ENCODE measurements around the gene PSMA4.
"Not testable (repeated sequence)": the region's sequence is repeated elsewhere in the genome, so short reads cannot be mapped to it uniquely, and the experiment has no call there.

Gene PSMA4

DNA sequence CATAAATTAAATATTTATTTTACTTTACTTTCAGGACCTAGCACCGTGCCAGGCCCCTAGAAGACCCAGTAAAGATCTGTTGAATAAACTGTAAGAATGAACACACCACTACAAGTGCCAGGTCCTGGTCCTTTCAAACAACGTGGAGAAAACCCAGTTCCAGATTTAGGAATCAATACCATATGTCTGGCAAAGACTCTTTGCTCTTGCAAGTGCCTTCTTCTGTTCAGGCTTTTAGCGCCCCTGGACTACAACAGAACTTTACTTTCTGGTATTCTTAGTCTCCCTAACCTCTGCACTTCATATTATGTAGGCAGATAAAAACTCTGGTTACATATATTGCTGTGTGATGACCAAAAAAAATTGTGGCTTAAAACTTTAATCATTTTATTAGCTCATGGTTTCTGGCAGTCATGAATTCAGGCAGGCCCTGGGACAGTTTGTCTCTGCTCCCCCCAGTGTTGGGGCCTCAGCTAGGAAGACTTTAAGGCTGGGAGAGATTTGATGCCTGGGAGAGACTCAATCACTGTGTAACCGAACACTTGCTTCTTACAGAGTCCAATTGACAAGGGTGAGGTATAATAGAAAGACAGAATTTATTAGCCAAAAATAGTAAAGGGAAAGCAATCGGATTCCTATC lies 2.9 kb upstream of the PSMA4 start:
- TF ChIP-seq CTCF (IDR thresholded peaks at IDR 0.05; ENCODE audit: low read depth, low read length), result no peak

GRCh38 chr15:78538358-78538757 lies 1.9 kb upstream of the PSMA4 start:
- DNase-seq (ENCODE audit: low read depth, low spot score), result no peak
- TF ChIP-seq CTCF (IDR thresholded peaks at IDR 0.05; ENCODE audit: low read depth, low read length), result no peak
- H3K4me3 ChIP-seq (ENCODE audit: low read depth, low read length), result no peak overlapping the region
- in situ Hi-C loops (cut with HindIII; ENCODE audit: low sequenced_read_pairs), result no loop called here

More for the DNA sequence above, 2.9 kb upstream of the PSMA4 start:
- in situ Hi-C loops (cut with HindIII; ENCODE audit: low sequenced_read_pairs), result no loop called here
- H3K4me3 ChIP-seq (ENCODE audit: low read depth, low read length), result no peak overlapping the region
- no peak for DNase-seq (ENCODE audit: low read depth, low spot score)

GRCh38 chr15:78539464-78540140 lies 642 bp upstream of the PSMA4 start:
- DNase-seq (ENCODE audit: low read depth, low spot score); in situ Hi-C loops (cut with HindIII; ENCODE audit: low sequenced_read_pairs): not testable (repeated sequence)
- H3K4me3 ChIP-seq (ENCODE audit: low read depth, low read length), result peak overlapping the region; percentile 91

DNA sequence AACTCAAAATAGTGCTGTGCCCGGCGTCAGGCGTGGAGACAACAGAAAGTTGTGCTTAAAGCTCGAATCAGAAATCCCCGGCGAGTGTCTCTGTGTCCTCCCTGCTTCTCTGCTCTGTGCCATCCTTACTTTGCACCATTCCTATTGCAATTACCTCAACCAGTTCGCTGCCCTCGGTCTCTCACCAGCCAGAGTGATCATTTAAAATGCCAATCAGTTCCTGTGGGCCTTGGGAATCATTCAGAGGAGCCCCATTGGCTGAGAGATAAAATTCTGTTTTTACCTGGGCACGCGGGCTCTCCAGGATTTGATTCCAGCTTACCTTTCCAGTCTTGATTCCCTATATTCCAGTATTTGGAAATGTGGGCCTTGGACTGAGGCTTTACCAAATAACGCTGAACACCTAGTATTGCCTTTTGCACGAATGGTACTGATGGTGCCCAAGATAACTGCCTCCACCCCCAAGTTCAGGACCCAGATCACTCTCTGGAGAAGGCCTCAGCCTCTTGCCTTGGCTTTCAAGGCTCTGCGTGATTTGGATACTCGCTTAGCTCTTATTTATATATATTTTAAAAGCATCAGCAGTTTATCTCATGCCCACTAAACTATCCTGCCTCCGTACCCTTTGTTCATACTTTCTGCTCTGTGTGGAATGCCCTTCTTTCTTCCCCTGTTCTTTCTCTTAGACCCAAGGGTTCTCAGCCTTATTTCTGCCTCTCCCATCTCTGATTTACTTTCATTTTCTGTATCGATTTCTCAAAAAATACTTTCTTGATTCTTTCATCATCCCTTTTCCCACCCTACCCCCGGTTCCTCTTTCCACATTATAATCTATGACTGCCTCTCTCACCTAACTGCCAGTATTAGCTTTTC lies 863 bp downstream of the PSMA4 start:
- H3K4me3 ChIP-seq (ENCODE audit: low read depth, low read length), result peak overlapping the region; percentile 91
- in situ Hi-C loops (cut with HindIII; ENCODE audit: low sequenced_read_pairs), result no loop called here
- DNase-seq (ENCODE audit: low read depth, low spot score), result peak; percentile 8
- no peak for TF ChIP-seq CTCF (IDR thresholded peaks at IDR 0.05; ENCODE audit: low read depth, low read length)

DNA sequence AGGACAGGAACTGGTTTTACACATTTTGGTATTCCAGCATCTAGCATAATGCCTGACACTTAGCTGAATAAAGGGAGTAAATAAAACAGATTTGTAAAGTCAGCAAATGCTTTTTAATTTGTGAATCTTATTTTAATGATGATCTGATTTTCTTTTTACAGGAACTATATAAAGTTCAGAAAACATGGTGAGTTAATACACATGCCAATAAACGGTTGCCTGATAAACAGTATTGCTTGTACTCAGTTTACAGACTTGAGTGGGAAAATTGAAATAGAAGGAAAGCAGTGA lies 1.4 kb downstream of the PSMA4 start:
- no peak for DNase-seq (ENCODE audit: low read depth, low spot score)
- in situ Hi-C loops (cut with HindIII; ENCODE audit: low sequenced_read_pairs), result no loop called here
- H3K4me3 ChIP-seq (ENCODE audit: low read depth, low read length), result peak overlapping the region; percentile 91
- no peak for TF ChIP-seq CTCF (IDR thresholded peaks at IDR 0.05; ENCODE audit: low read depth, low read length)

DNA sequence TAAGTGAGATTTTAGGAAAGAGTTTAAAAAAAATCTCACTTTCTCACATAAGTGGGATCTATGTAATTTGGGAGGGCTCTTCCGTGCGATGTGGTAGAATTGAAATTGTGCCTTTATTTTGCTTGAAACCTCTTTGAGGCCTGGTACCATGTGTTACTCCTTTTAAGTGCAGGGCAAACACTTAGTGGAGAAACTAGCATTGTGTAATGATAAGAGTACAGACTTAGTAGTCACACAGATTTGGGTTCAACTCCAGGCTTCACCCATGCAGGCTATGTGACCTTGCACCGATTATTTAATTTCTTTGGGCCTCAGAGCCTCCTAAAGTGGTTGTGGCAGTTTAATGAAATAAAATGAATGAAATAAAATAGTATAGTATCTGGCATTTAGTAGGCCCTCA lies 2.4 kb downstream of the PSMA4 start:
- no peak for TF ChIP-seq CTCF (IDR thresholded peaks at IDR 0.05; ENCODE audit: low read depth, low read length)
- in situ Hi-C loops (cut with HindIII; ENCODE audit: low sequenced_read_pairs), result no loop called here
- no peak overlapping the region for H3K4me3 ChIP-seq (ENCODE audit: low read depth, low read length)
- no peak for DNase-seq (ENCODE audit: low read depth, low spot score)

DNA sequence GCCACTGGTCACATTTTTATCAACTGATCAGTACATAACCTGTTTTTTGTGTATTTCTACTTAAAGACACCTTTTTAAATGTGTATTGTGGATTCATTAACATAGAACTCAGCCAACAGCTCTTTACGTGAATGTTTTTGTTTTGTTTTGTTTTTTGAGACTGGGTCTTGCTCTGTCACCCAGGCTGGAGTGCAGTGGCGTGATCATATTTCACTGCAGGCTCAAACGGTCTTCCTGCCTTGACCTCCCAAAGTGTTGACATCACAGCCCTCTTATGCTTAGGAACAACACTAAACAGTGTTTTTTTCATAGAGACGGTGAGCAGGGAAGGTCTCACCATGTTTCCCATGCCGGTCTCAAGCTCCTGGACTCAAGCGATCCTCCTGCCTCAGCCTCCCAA lies 9.9 kb downstream of the PSMA4 start:
- in situ Hi-C loops (cut with HindIII; ENCODE audit: low sequenced_read_pairs), result no loop called here
- TF ChIP-seq CTCF (IDR thresholded peaks at IDR 0.05; ENCODE audit: low read depth, low read length), result no peak
- no peak overlapping the region for H3K4me3 ChIP-seq (ENCODE audit: low read depth, low read length)
- DNase-seq (ENCODE audit: low read depth, low spot score), result no peak
